AG09309 (cell line): ENCODE data around the gene MAP4K5.
"Not testable (repeated sequence)": the region's sequence is repeated elsewhere in the genome, so short reads cannot be mapped to it uniquely, and the experiment has no call there.

ENCODE experiments used
- DNase-seq: peaks from one replicate; pipeline ENCODE4 v3.0.0-alpha.2; 2010; ENCODE audit warnings: low read depth
- H3K4me3 ChIP-seq: 2 replicates; pipeline ENCODE4 v1.5.1; 2011; ENCODE audit warnings: mild to moderate bottlenecking, low read depth, low read length, moderate library complexity; ENCODE audit not compliant: control insufficient read depth
- CTCF ChIP-seq: IDR thresholded peaks from 2 replicates; pipeline ENCODE4 v1.5.1; 2011; ENCODE audit warnings: mild to moderate bottlenecking, low read depth, low read length, inconsistent platforms; ENCODE audit not compliant: insufficient read depth, control insufficient read depth; ENCODE audit errors: missing control alignments

The MAP4K5 gene

GRCh38 chr14:50516091-50516490, 16.3 kb downstream of the MAP4K5 start:
- TF ChIP-seq CTCF: no peak
- no peak for DNase-seq
- no peak overlapping the region for H3K4me3 ChIP-seq

- H3K4me3 ChIP-seq: no peak overlapping the region
- no peak for TF ChIP-seq CTCF
- DNase-seq: no peak
Observed at GRCh38 chr14:50512463-50512862, 19.9 kb downstream of the MAP4K5 start.

GRCh38 chr14:50510157-50510556, 22.2 kb downstream of the MAP4K5 start:
- DNase-seq: no peak
- no peak for TF ChIP-seq CTCF
- no peak overlapping the region for H3K4me3 ChIP-seq

GRCh38 chr14:50507078-50507477, 25.3 kb downstream of the MAP4K5 start:
- not testable (repeated sequence) for DNase-seq, H3K4me3 ChIP-seq

- no peak overlapping the region for H3K4me3 ChIP-seq
- peak; percentile 10 for DNase-seq
- TF ChIP-seq CTCF: no peak
Observed at GRCh38 chr14:50501642-50502041, 30.7 kb downstream of the MAP4K5 start.

GRCh38 chr14:50497351-50497750, 35.0 kb downstream of the MAP4K5 start:
- H3K4me3 ChIP-seq: no peak overlapping the region
- TF ChIP-seq CTCF: no peak
- no peak for DNase-seq

- H3K4me3 ChIP-seq: no peak overlapping the region
- no peak for TF ChIP-seq CTCF
- DNase-seq: no peak
Observed at GRCh38 chr14:50489851-50490250, 42.5 kb downstream of the MAP4K5 start.
